Measurements from ENCODE around the gene ECHDC3. TPM values are rescaled to one million over a fixed set of nuclear protein-coding genes. Genes with fewer than 3 reads are reported as not detected.

ECHDC3 gene
- total RNA-seq, 1 experiment from 2014 or later, result 13.0 TPM

GRCh38 chr10:11701451-11702095 is 40.6 kb upstream of the ECHDC3 start:
- intact Hi-C loops (cut with micrococcal nuclease), result no loop called here
- Histone ChIP-seq H3K36me3 (ENCODE audit: control insufficient read depth in 1 of 2, insufficient read depth in 2 of 2, low read length in 2 of 2) (no peaks in the 10 kb centered on the region), H3K9me2 (ENCODE audit: insufficient read depth) (no peaks in the 10 kb centered on the region), H3K79me2 (ENCODE audit: insufficient read depth, low read length) (no peaks in the 10 kb centered on the region), H3K9ac (ENCODE audit: low read length) (no peak overlapping the region), H3K27ac (ENCODE audit: low read depth, low read length) (no peak overlapping the region), H2AFZ (ENCODE audit: low read depth, low read length, poor library complexity, severe bottlenecking) (no peak overlapping the region), H3K27me3 (ENCODE audit: insufficient read depth, low read length) (no peaks in the 10 kb centered on the region), H4K20me1 (ENCODE audit: insufficient read depth) (no peaks in the 10 kb centered on the region), H3K4me2 (ENCODE audit: low read length) (no peak overlapping the region), H3K4me3 (replicated peaks in 1 of 2; ENCODE audit: low read depth in 1 of 2, low read length in 2 of 2) (no peak overlapping the region), H3K4me1 (ENCODE audit: control insufficient read depth in 1 of 2, insufficient read depth in 2 of 2, low read length in 2 of 2) (0 out of 4 replicates have a peak, but pooled peaks cover 0 to 7% of the 10 kb centered on the region in 2 experiments), H3K9me3 (ENCODE audit: control insufficient read depth in 1 of 2, insufficient read depth in 1 of 2, low read depth in 1 of 2, low read length in 2 of 2) (no peaks in the 10 kb centered on the region)
- RAD21 ChIA-PET (ENCODE audit: low non-redundant PET in 1 of 2, low total read pairs in 2 of 2, uncharacterized antibody in 2 of 2, unreplicated experiment in 2 of 2), result no interaction called here
- CTCF ChIA-PET, result no interaction called here
- ATAC-seq (no peak), DNase-seq (ENCODE audit: low read depth, low spot score) (no peak)
- POLR2A ChIA-PET, result interaction anchor here (0.8 kb wide), 1 partner anchor 17 kb away, joined by 3 read pairs; no protein-coding TSS in a partner anchor
- TF ChIP-seq FOSL1 (IDR thresholded peaks at IDR 0.05; ENCODE audit: low read depth) (no peak), SP1 (IDR thresholded peaks at IDR 0.05; ENCODE audit: low read depth) (no peak), SIN3A (IDR thresholded peaks at IDR 0.05; ENCODE audit: low read depth) (no peak), YY1 (IDR thresholded peaks at IDR 0.05; ENCODE audit: extremely low read depth, insufficient replicate concordance, low read depth, low read length) (no peak), POLR2A (IDR thresholded peaks at IDR 0.05; ENCODE audit: borderline replicate concordance, extremely low read depth, insufficient read depth, insufficient read length) (no peak), EZH2phosphoT487 (IDR thresholded peaks at IDR 0.05; ENCODE audit: borderline replicate concordance) (no peak), ATF3 (IDR thresholded peaks at IDR 0.05) (no peak), REST (IDR thresholded peaks at IDR 0.05; ENCODE audit: low read depth) (no peak), CTCF (IDR thresholded peaks at IDR 0.05 in 2 of 3, conservative IDR thresholded peaks at IDR 0.05 in 1 of 3; ENCODE audit: borderline replicate concordance in 1 of 3, insufficient read depth in 1 of 3, low read depth in 2 of 3, low read length in 2 of 3) (no peak), ZNF274 (IDR thresholded peaks at IDR 0.05; ENCODE audit: low read depth, low read length) (no peak), MAX (IDR thresholded peaks at IDR 0.05) (no peak), CBX3 (IDR thresholded peaks at IDR 0.05; ENCODE audit: low read depth) (no peak)
- no TSS peak for BruUV-seq (replicated peaks)
